ENCODE measurements around the gene ZFHX3. TPM values are rescaled to one million over a fixed set of nuclear protein-coding genes. Genes with fewer than 3 reads are reported as not detected.

ZFHX3 gene
- total and polyA plus RNA-seq, 9 of the 15 experiments (the other 6 are each of a cell fraction or from before 2014, with no cell fraction given): 0.01 to 0.23 (median 0.06) TPM; not detected in 4

GRCh38 chr16:72932677-72933335 lies 115.1 kb downstream of the ZFHX3 start (continued):
- no peak for TF ChIP-seq SREBF1 (IDR thresholded peaks at IDR 0.05; ENCODE audit: borderline replicate concordance, low read depth, low read length)
- TF ChIP-seq AFF1 (IDR thresholded peaks at IDR 0.05; ENCODE audit: low read depth in 1 of 2, partially characterized antibody in 2 of 2): no peak
- TF ChIP-seq ZNF282 (CRISPR knock-in tag; IDR thresholded peaks at IDR 0.05): no peak
- no peak for TF ChIP-seq ZNF561 (CRISPR knock-in tag; conservative IDR thresholded peaks at IDR 0.05)
- no peak for TF ChIP-seq PRPF4 (IDR thresholded peaks at IDR 0.05; ENCODE audit: insufficient read depth, low read depth, low read length, poor library complexity, severe bottlenecking)
- TF ChIP-seq MNT (conservative IDR thresholded peaks at IDR 0.05): no peak
- no peak for TF ChIP-seq NFE2L1 (tag; IDR thresholded peaks at IDR 0.05; ENCODE audit: borderline replicate concordance, low read depth)
- TF ChIP-seq GTF2F1 (IDR thresholded peaks at IDR 0.05; ENCODE audit: low read depth, low read length): no peak
- no peak for TF ChIP-seq BHLHE40 (IDR thresholded peaks at IDR 0.05; ENCODE audit: low read length)

Measured in K562 (cell line).